GM18498 (cell line): ENCODE results near the gene RAPGEF3.

Source experiments
- ATAC-seq: cut with Tn5 transposase; IDR thresholded peaks from one replicate; pipeline ENCODE4 v1.9.1; 2021; ENCODE audit warnings: mild to moderate bottlenecking, moderate library complexity; ENCODE audit not compliant: unreplicated experiment

Gene RAPGEF3

DNA sequence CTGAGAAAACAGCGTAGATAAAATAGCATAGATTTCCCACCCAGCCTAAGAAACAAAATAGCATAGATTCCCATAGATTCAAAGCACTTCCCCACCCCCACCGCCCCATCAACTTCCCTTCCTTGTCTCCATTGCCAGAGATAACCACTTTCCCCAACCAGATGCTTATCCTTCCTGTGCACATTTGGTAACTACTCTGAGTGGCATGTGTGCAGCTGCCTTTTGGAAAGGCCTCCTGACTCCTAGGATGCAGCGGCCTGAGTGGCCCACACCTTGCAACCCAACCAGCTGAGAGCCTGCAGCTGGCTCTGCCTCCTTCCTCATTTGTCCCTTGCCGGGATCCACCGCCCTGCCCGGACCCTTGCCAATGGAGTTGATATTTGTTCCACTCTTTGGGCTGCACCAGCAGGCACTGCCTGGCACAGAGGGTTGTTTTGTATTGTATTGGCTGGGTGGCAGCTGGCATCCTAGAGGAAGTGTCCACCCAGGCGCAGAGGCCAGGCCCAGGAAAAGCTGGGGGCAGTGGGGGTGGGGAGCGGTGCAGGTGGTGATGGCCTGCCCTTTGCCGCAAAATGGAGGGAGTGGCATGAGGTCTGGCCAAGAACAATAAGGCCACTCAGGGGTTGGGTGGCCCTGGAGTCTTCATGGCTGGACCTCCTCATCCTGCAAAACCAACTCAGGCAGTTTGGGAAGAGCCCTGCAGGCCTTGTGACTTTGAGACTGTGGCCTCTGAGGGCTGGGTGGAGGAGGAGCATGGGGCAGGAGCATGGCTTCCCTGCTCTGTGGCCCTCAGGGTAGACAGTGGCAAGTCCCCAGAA lies 19.3 kb upstream of the RAPGEF3 start:
- ATAC-seq, result no peak

DNA sequence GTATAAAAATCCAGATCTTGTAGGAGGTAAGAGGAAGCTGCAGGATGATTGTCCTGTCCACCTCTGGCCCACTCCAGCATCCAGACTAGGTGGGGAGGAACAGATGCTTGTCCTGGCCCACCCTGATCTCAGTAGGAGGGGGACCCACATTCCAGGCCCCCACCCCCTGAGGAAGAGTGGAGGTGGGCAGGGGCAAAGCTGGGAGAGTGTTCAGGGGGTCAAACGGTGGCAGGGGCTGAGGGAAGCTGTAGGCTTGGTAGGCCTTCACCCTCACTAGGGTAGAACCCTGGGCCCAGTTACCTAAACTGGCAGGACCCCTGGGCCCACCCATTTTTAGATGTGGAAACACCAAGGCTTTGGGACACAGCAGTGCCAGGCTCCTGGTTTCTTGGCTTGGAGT lies 18.5 kb upstream of the RAPGEF3 start:
- no peak for ATAC-seq

GRCh38 chr12:47776471-47777143 lies 17.9 kb upstream of the RAPGEF3 start:
- no peak for ATAC-seq

- no peak for ATAC-seq
These were observed 16.6 kb upstream of the RAPGEF3 start for GRCh38 chr12:47775100-47775911.

DNA sequence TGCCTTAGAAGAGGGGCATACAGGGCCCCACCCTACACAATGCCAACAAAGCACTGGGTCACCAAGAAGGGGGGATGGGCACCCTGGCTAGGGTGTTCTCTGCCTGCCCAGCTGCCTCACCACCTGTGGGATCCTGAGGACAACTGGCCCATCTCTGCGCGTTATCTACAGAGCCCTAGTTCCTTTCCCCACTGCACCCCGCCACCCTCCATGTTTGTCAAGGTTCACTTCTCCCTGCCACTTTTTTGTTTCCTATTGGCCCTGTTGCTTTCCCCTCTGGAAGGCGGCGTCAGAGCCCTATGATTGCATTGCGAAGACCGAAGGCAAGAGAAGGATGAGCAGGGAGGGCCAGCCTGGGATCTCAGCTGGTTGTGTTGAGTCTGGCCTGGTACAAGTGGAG lies 16.0 kb upstream of the RAPGEF3 start:
- no peak for ATAC-seq

- ATAC-seq, result no peak
These were observed 15.3 kb upstream of the RAPGEF3 start for GRCh38 chr12:47773858-47774580.

DNA sequence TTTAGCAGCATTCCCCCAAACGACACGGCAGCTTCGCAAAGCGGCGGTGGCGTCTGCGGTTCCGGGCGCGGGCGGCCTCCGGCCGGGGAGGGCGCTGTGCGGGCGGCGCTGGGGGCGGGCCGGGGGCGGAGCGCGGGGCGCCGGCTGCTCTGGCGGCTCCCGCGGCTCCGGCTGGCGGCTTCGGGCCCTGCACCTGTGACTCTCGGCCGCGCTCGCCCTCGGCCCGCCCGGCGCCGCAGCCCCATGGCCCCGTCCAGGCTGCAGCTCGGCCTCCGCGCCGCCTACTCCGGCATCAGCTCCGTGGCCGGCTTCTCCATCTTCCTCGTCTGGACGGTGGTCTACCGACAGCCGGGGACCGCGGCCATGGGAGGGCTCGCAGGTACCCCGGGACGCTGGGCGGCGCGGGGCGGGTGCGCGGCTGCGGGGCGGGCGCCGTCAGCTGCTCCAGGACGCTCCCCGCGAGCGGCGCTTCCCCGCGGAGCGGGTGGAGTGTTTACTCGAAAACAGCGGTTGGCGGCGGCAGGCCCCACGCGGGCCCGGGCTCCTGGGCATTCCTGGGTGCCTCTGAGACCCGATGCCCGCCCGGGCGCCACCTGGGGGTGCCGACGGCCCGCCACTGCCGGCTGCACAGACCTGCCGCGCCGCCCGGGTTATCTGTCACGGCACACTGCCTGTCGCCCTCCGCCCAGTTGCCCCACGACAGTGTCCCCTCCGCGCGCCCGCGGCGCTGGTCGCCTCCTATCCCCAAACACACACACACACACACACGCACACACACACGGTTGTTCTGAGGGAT lies 14.6 kb upstream of the RAPGEF3 start, which contains the start of gene SLC48A1:
Gene SLC48A1 (plus strand): TSS at position 177 of the 796 bp plus-strand sequence. CDS start 67 bp downstream, at position 244.
- peak; percentile 89 for ATAC-seq

DNA sequence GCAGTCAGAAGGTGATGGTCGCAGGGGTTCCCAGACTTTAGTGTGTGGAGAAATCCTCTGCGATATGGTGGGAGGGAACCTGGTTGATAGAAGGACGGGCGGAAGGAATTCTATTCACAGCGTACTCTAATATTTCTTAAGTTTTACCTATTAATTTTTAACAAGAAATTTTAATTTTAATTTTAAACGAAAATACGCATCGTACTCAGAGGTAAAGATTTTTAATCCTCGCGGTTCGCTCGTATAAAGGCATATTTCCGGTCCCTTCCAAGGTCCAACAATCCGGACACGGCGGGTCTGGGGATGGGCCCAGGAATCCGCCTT lies 14.0 kb upstream of the RAPGEF3 start:
- ATAC-seq, result no peak

DNA sequence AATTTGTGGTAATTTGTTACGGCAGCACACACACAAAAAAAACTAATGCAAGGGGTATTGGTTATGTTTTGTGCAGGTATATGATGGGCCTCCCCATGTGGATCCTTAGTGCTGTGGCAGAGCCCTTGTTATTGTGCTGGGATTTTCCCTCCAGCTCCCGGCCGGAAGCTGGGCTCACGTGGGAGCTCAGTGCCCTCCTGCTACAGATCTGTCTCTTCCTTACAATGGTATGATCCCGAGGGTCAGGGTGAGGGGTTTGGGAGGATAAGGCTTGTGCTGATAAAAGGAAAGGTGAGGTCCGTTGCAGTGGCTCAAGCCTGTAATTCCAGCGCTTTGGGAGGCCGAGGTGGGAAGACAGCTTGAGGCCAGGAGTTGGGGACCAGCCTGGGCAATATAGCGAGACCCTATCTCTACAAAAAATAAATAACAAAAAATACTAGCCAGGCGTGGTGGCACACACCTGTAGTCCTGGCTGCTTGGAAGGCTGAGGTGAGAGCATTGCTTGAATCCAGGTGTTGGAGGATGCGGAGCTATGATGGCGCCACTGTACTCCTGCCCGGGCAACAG lies 13.5 kb upstream of the RAPGEF3 start:
- ATAC-seq, result no peak

DNA sequence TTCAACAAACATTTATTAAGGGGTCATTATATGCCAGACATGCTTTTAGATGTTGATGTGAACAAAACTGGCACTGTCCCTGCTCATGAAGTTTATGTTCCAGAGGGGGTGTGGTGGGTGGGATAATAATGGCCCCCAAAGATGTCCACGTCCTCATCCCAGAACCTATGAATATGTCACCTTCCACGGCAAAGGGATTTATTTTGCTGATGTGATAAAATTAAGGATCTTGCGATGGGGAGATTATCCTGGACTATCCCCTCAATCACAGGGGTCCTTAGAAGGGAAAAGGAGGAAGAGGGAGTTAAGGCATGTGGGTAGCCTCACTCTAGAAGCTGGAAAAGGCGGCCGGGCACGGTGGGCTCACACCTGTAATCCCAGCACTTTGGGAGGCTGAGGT lies 12.6 kb upstream of the RAPGEF3 start:
- ATAC-seq, result no peak

- ATAC-seq, result no peak
These were observed 11.5 kb upstream of the RAPGEF3 start for GRCh38 chr12:47770086-47770726.

- ATAC-seq, result no peak
These were observed 10.8 kb upstream of the RAPGEF3 start for GRCh38 chr12:47769234-47770085.

GRCh38 chr12:47768323-47768811 lies 9.7 kb upstream of the RAPGEF3 start:
- no peak for ATAC-seq

- peak; percentile 50 for ATAC-seq
These were observed 8.6 kb upstream of the RAPGEF3 start for GRCh38 chr12:47767216-47767724.

DNA sequence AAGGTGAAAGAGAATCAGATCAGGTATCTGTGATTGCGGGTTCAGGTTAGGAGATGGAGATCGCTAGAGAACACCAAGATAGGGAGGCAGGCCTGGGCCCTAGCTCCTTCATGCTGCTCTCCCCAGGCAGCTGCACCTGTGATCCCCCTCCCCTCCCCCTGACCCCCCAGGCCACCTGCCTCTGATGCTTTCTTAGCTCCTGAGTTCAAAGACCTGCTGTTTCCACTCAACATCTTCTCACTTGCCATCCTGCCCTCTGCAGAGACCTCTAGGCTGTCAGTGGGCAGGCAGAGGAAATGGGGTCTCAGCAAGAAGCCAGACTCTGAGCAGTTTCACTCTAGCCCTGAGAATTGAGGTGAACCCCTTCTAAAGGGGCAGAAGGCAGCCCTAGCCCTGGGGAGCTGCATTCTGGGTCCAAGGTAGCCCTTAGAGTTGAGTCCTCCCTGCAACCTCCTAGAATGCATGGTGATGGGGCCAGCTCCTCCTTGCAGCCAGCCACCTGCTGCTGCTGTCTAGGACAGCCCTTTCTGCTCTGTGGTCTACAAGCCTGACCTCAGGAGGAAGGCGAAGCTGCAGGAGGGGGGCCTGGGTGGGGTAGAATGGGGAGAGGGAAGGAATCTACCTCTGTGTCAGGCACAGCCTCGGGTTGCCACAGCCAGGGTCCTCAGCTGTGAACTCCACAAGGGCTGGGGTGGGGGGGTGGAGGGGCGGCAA lies 8.0 kb upstream of the RAPGEF3 start:
- ATAC-seq, result no peak

- no peak for ATAC-seq
These were observed 5.0 kb upstream of the RAPGEF3 start for GRCh38 chr12:47763481-47764346.
